H9 (cell line): ENCODE data around the gene MRAP. TPM values are rescaled to one million over a fixed set of nuclear protein-coding genes. Genes with fewer than 3 reads are reported as not detected.

Source experiments
- DNase-seq: peaks from one replicate; pipeline ENCODE4 v3.0.0-alpha.2; 2017
- H2AFZ ChIP-seq: one replicate; pipeline ENCODE4 v1.6.1; 2013; ENCODE audit warnings: mild to moderate bottlenecking, low read length, control low read depth, moderate library complexity
- H2AK5ac ChIP-seq: 2 replicates; pipeline ENCODE4 v1.6.1; 2013; ENCODE audit warnings: low read length, control low read depth, mixed read lengths; ENCODE audit not compliant: insufficient read length
- H2BK120ac ChIP-seq: one replicate; pipeline ENCODE4 v1.6.1; 2013; ENCODE audit warnings: low read depth, mild to moderate bottlenecking, low read length, control low read depth, inconsistent platforms; ENCODE audit not compliant: poor library complexity, severe bottlenecking
- H2BK12ac ChIP-seq: 2 replicates; pipeline ENCODE4 v1.6.1; 2013; ENCODE audit warnings: low read length, control low read depth, mixed read lengths, low read depth; ENCODE audit not compliant: insufficient read length
- H2BK15ac ChIP-seq: 2 replicates; pipeline ENCODE4 v1.6.1; 2013; ENCODE audit warnings: low read depth, low read length, control low read depth
- H2BK20ac ChIP-seq: one replicate; pipeline ENCODE4 v1.6.1; 2013; ENCODE audit warnings: low read depth, mild to moderate bottlenecking, low read length, control low read depth, inconsistent platforms; ENCODE audit not compliant: poor library complexity, severe bottlenecking
- H2BK5ac ChIP-seq: 2 replicates; pipeline ENCODE4 v1.6.1; 2013; ENCODE audit warnings: low read length, control low read depth, mixed read lengths; ENCODE audit not compliant: insufficient read length
- H3K14ac ChIP-seq: 2 replicates; pipeline ENCODE4 v1.6.1; 2013; ENCODE audit warnings: low read length, control low read depth; ENCODE audit not compliant: insufficient read depth
- H3K18ac ChIP-seq: 2 replicates; pipeline ENCODE4 v1.6.1; 2013; ENCODE audit warnings: low read depth, mild to moderate bottlenecking, mixed read lengths, low read length, control low read depth; ENCODE audit not compliant: insufficient read length
- H3K23ac ChIP-seq: 2 replicates; pipeline ENCODE4 v1.6.1; 2013; ENCODE audit warnings: low read length, control low read depth, mixed read lengths, low read depth; ENCODE audit not compliant: insufficient read length
- H3K23me2 ChIP-seq: 2 replicates; pipeline ENCODE4 v1.6.1; 2013; ENCODE audit warnings: low read depth, mild to moderate bottlenecking, mixed read lengths, low read length, control low read depth; ENCODE audit not compliant: insufficient read length, poor library complexity, severe bottlenecking
- H3K27ac ChIP-seq: 2 replicates; pipeline ENCODE4 v1.5.1; 2013; ENCODE audit warnings: low read length, control low read depth, mixed read lengths, low read depth; ENCODE audit not compliant: insufficient read length
- H3K27me3 ChIP-seq: 2 replicates; pipeline ENCODE4 v1.6.1; 2013; ENCODE audit warnings: low read length, control low read depth, inconsistent platforms; ENCODE audit not compliant: insufficient read depth
- H3K4ac ChIP-seq: 2 replicates; pipeline ENCODE4 v1.6.1; 2013; ENCODE audit warnings: low read depth, mild to moderate bottlenecking, control low read depth, inconsistent platforms, low read length, moderate library complexity
- H3K4me1 ChIP-seq: 2 replicates; pipeline ENCODE4 v1.6.1; 2013; ENCODE audit warnings: low read length, control low read depth, inconsistent platforms; ENCODE audit not compliant: insufficient read depth
- H3K4me2 ChIP-seq: 2 replicates; pipeline ENCODE4 v1.6.1; 2013; ENCODE audit warnings: low read length, control low read depth, mixed read lengths; ENCODE audit not compliant: insufficient read length, insufficient read depth
- H3K56ac ChIP-seq: 2 replicates; pipeline ENCODE4 v1.6.1; 2013; ENCODE audit warnings: low read depth, mild to moderate bottlenecking, mixed read lengths, low read length, control low read depth; ENCODE audit not compliant: insufficient read length
- H3K79me1 ChIP-seq: 2 replicates; pipeline ENCODE4 v1.6.1; 2013; ENCODE audit warnings: low read depth, mild to moderate bottlenecking, moderate library complexity, low read length, control low read depth, inconsistent platforms; ENCODE audit not compliant: insufficient read depth, poor library complexity, severe bottlenecking
- H3K79me2 ChIP-seq: 2 replicates; pipeline ENCODE4 v1.6.1; 2013; ENCODE audit warnings: low read length, control low read depth, inconsistent platforms; ENCODE audit not compliant: insufficient read depth
- H3K9ac ChIP-seq: 2 replicates; pipeline ENCODE4 v1.6.1; 2013; ENCODE audit warnings: low read length, control low read depth, mixed read lengths; ENCODE audit not compliant: insufficient read length; ENCODE audit errors: extremely low read depth
- H3K9me3 ChIP-seq: one replicate; pipeline ENCODE4 v1.6.1; 2013; ENCODE audit warnings: low read depth, low read length, inconsistent platforms; ENCODE audit not compliant: control insufficient read depth
- H3T11ph ChIP-seq: one replicate; pipeline ENCODE4 v1.6.1; 2013; ENCODE audit warnings: mild to moderate bottlenecking, low read length, control low read depth, inconsistent platforms
- H4K20me1 ChIP-seq: one replicate; pipeline ENCODE4 v1.6.1; 2013; ENCODE audit not compliant: control insufficient read depth, insufficient read length, insufficient read depth
- H4K5ac ChIP-seq: 2 replicates; pipeline ENCODE4 v1.6.1; 2013; ENCODE audit warnings: low read depth, mild to moderate bottlenecking, mixed read lengths, low read length, control low read depth; ENCODE audit not compliant: insufficient read length
- H4K8ac ChIP-seq: replicated peaks from 2 replicates; pipeline ENCODE4 v1.6.1; 2013; ENCODE audit warnings: low read length, control low read depth, mixed read lengths, low read depth; ENCODE audit not compliant: insufficient read length
- H4K91ac ChIP-seq: 2 replicates; pipeline ENCODE4 v1.6.1; 2013; ENCODE audit warnings: low read depth, mild to moderate bottlenecking, moderate library complexity, mixed read lengths, low read length, control low read depth; ENCODE audit not compliant: insufficient read length
- H3K27ac Mint-ChIP-seq, 3 experiments: 2 replicates in 2 of 3; 3 replicates in 1 of 3; pipeline ENCODE4 v1.8.0; 2020 to 2021; ENCODE audit warnings: mixed read lengths in 3 of 3, mild to moderate bottlenecking in 1 of 3, moderate library complexity in 1 of 3
- H3K27me3 Mint-ChIP-seq: 2 replicates; pipeline ENCODE4 v1.8.0; 2021; ENCODE audit warnings: low read depth, mild to moderate bottlenecking, moderate library complexity, mixed read lengths
- H3K36me3 Mint-ChIP-seq, 3 experiments: 2 replicates in 2 of 3; 3 replicates in 1 of 3; pipeline ENCODE4 v1.8.0; 2020 to 2021; ENCODE audit warnings: low read depth in 3 of 3, mixed read lengths in 3 of 3; ENCODE audit not compliant: insufficient read depth in 1 of 3
- H3K4me1 Mint-ChIP-seq, 2 experiments: 2 replicates each; pipeline ENCODE4 v1.8.0; 2020; ENCODE audit warnings: mixed read lengths in 2 of 2
- H3K4me3 Mint-ChIP-seq, 2 experiments: 2 replicates in 1 of 2; 3 replicates in 1 of 2; pipeline ENCODE4 v1.8.0; 2020 to 2021; ENCODE audit warnings: mild to moderate bottlenecking in 2 of 2, mixed read lengths in 2 of 2, moderate library complexity in 1 of 2
- H3K9me3 Mint-ChIP-seq, 2 experiments: 2 replicates in 1 of 2; 3 replicates in 1 of 2; pipeline ENCODE4 v1.8.0; 2020; ENCODE audit warnings: mild to moderate bottlenecking in 2 of 2, mixed read lengths in 2 of 2, moderate library complexity in 1 of 2
- WGBS: extraction: QIAGEN DNeasy Blood & Tissue Kit; methylation state at CpG from one replicate; pipeline ENCODE4 v1.1.7; 2013; ENCODE audit warnings: missing lambda C conversion rate, low lambda C conversion rate, mixed read lengths; ENCODE audit not compliant: insufficient read length; ENCODE audit errors: extremely low coverage; 5-methylcytosine and 5-hydroxymethylcytosine counted together
- total RNA-seq: library from RNA; stranded (reverse); gene quantifications from 2 replicates; pipeline ENCODE4 v1.2.1, GENCODE V29; 2021
- TF ChIP-seq, protein P1 (sequence below): fragments of 200-600 bp; sonication (generic); conservative IDR thresholded peaks from 3 replicates; pipeline ENCODE4 v1.8.0; 2021; ENCODE audit warnings: antibody characterized with exemption, mild to moderate bottlenecking

Gene MRAP
- total RNA-seq, 1 experiment from 2014 or later: not detected

DNA sequence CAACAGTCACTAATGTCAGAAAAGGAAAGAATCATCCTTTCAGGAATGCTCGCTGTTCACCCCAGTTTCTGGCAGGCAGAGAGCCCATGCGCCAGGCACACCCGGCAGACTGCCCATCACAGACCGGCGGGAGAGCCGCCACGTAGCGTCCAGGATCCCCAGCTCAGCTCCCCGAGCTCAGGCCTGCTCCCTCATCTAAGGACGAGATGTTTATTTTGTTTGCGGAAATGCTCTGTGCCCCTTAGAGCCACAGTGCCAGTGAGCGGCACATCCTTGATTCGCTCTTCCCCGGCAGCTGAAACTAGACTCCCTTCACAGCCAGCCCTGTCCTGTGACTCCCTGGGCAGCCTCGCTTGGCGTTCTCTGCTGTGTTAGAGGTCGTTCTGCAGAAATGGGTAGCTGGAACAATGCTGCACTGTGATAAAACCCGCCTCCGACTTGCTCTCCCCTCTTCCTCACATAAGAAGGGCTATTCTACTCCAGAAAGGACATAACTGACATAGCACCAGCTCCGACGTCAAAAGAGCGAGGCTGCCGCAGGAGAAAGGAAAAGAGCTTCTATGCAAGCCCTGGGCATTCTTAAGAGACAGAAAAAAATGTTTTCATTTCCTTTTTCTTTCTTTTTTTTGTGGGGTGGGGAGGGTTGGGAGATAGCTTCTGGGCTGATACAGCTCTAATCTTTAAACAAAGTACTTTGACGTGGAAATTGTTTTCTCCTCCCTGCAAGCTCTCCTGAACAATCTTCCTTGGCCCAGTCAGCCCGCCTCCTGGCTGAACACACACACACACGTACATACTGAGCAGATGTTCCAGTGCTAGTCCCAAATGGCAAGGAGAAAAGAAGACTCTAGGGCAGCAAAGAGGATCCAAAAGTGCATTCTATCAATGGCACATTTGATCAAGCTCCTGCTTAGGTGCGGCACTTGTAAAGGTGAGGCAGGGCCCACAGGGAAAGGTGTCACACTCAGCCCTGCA lies 37.2 kb downstream of the MRAP start:
- Histone ChIP-seq H3K27me3 (no peaks in the 10 kb centered on the region), H3K56ac (no peak overlapping the region), H3K79me2 (no peaks in the 10 kb centered on the region), H3K27ac (no peak overlapping the region), H3K4ac (no peak overlapping the region), H2AK5ac (no peak overlapping the region), H4K8ac (no peak overlapping the region), H3K9me3 (no peaks in the 10 kb centered on the region), H2BK5ac (no peak overlapping the region), H2BK15ac (no peak overlapping the region), H4K5ac (no peak overlapping the region), H3K79me1 (no peaks in the 10 kb centered on the region), H3K18ac (no peak overlapping the region), H4K20me1 (no peaks in the 10 kb centered on the region), H3K9ac (no peak overlapping the region), H4K91ac (no peak overlapping the region), H3K23ac (no peak overlapping the region), H3T11ph (no peak overlapping the region), H3K23me2 (no peaks in the 10 kb centered on the region), H2BK20ac (no peak overlapping the region), H2BK120ac (no peak overlapping the region), H2AFZ (no peak overlapping the region), H3K4me2 (no peak overlapping the region), H2BK12ac (no peak overlapping the region), H3K4me1 (no peaks in the 10 kb centered on the region), H3K14ac (no peak overlapping the region)
- TF ChIP-seq, protein P1, sequence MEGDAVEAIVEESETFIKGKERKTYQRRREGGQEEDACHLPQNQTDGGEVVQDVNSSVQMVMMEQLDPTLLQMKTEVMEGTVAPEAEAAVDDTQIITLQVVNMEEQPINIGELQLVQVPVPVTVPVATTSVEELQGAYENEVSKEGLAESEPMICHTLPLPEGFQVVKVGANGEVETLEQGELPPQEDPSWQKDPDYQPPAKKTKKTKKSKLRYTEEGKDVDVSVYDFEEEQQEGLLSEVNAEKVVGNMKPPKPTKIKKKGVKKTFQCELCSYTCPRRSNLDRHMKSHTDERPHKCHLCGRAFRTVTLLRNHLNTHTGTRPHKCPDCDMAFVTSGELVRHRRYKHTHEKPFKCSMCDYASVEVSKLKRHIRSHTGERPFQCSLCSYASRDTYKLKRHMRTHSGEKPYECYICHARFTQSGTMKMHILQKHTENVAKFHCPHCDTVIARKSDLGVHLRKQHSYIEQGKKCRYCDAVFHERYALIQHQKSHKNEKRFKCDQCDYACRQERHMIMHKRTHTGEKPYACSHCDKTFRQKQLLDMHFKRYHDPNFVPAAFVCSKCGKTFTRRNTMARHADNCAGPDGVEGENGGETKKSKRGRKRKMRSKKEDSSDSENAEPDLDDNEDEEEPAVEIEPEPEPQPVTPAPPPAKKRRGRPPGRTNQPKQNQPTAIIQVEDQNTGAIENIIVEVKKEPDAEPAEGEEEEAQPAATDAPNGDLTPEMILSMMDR: no peak
- H3K36me3 Mint-ChIP-seq: peaks cover 54 to 93% (median 85%) of the 10 kb centered on the region in 3 experiments; a peak in 6 of 7 replicates
- H3K9me3 Mint-ChIP-seq: no peaks in the 10 kb centered on the region
- H3K27ac Mint-ChIP-seq: peak overlapping the region; percentile 9 to 62 (median 21); a peak in 5 of 7 replicates
- DNase-seq: peak; percentile 19
- no peak overlapping the region for H3K4me3 Mint-ChIP-seq
- H3K4me1 Mint-ChIP-seq: peaks cover 23 to 25% of the 10 kb centered on the region in 2 experiments
- WGBS: no CpG with 5 or more reads among the region's 27 CpGs
- H3K27me3 Mint-ChIP-seq: no peaks in the 10 kb centered on the region
